ENCODE data around the gene MECR.
"Not testable (repeated sequence)": the region's sequence is repeated elsewhere in the genome, so short reads cannot be mapped to it uniquely, and the experiment has no call there.

Gene MECR

DNA sequence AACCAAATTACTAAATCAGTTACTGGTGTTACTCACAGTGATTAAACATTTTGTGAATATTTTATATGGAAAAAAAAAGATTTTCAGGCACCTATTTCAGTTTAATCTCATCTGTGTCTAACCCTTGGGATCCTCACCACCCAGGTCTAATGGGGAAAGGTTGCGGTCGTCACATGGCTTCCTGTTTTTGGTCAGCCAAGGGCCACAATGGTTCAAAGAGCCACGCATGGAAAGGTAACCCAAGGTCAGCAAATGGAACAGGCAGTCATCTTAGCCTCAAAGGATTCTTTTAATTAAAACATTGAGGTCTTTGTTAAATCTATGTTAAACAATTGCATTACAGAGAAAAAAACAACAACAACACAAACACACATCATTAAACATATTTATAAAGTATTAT is 71.0 kb downstream of the MECR start:
- no peak overlapping the region for H3K4me3 ChIP-seq (ENCODE audit: low read depth, low read length)
- TF ChIP-seq, protein P1, sequence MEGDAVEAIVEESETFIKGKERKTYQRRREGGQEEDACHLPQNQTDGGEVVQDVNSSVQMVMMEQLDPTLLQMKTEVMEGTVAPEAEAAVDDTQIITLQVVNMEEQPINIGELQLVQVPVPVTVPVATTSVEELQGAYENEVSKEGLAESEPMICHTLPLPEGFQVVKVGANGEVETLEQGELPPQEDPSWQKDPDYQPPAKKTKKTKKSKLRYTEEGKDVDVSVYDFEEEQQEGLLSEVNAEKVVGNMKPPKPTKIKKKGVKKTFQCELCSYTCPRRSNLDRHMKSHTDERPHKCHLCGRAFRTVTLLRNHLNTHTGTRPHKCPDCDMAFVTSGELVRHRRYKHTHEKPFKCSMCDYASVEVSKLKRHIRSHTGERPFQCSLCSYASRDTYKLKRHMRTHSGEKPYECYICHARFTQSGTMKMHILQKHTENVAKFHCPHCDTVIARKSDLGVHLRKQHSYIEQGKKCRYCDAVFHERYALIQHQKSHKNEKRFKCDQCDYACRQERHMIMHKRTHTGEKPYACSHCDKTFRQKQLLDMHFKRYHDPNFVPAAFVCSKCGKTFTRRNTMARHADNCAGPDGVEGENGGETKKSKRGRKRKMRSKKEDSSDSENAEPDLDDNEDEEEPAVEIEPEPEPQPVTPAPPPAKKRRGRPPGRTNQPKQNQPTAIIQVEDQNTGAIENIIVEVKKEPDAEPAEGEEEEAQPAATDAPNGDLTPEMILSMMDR (IDR thresholded peaks at IDR 0.05; ENCODE audit: low read depth, low read length) = no peak

DNA sequence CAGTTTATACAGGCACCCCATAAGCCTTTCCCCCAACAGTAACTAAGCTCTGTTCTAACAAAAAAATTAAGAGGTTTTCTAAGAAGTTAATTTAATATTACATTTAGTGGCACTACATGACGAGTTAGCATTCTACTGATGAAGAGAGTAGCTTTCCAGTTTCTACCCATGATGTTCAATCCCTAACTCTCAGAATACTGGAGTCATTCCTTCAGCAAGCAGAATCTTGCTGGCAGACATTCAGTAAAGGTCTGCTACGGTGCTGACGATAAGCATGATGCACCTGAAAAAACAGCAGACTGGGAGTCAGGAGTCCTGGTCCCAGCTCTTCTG is 73.5 kb downstream of the MECR start:
- TF ChIP-seq, protein P1 (IDR thresholded peaks at IDR 0.05; ENCODE audit: low read depth, low read length) = no peak
- H3K4me3 ChIP-seq (ENCODE audit: low read depth, low read length) = no peak overlapping the region

DNA sequence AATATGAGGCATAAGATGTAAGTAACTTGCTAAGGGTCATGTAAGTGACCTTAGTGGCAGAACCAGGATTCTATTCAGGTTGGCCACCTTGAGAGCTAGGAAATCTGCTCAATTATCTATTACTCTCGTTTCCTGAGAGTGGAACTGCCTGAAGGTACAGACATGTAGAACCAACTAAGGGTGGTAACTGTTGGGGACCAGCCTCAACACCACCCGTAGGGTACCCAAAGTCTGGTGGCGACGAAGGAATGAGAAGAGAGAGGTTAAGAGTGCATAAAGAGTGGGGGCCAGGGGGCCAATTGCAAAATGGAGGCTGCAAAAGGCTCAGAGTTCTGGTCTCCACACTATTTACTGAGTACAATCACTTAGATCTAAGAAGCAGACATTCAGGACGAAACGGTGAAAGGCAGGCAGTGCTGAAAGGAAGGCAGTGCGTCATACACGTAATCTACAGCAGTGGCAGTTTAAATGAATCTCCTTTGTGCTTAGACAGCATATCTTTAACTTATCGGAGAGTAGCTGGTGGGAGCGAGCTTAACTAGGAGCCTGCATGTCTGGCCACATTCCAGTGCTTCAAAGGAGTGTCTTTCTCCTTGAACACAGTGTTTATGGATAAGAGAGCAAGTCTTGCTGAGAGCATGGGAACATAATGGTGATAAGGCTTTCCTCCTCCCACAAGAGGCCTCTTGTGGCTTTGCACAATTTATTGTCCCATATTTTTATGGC is 74.0 kb downstream of the MECR start:
- TF ChIP-seq, protein P1 (IDR thresholded peaks at IDR 0.05; ENCODE audit: low read depth, low read length) = no peak

DNA sequence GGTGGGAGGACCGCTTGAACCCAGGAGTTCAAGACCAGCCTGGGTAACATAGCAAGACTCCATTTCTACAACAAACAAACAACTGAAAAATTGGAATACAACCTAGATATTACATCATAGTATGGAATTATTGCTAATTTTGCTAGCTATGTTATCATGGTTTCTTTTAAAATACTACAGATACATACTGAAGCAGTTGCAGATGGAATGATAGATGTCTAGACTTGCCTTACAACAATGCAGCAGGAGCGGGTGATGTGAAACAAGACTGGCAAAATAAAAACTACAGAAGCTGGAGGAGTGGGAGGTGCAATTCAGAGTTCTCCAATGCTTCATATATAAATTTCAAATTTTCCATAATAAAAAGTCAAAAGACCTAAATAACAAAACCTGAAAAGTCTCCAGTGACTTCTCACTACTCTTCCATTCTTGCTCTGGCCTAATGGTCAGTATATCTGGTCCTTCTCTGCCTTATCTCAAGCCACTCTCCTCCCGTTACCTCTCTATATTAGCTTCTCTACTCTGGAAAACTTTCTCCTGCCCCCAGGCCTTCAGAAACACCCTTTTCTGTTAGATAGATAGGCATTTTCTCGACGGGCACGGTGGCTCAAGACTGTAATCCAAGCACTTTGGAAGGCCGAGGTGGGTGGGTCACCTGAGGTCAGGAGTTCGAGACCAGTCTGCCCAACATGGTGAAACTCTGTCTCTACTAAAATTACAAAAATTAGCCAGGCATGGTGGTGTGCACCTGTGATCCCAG is 78.5 kb downstream of the MECR start:
- H3K4me3 ChIP-seq (ENCODE audit: low read depth, low read length) = no peak overlapping the region
- TF ChIP-seq, protein P1 (IDR thresholded peaks at IDR 0.05; ENCODE audit: low read depth, low read length) = no peak

More for the DNA sequence above, 74.0 kb downstream of the MECR start:
- no peak overlapping the region for H3K4me3 ChIP-seq (ENCODE audit: low read depth, low read length)

DNA sequence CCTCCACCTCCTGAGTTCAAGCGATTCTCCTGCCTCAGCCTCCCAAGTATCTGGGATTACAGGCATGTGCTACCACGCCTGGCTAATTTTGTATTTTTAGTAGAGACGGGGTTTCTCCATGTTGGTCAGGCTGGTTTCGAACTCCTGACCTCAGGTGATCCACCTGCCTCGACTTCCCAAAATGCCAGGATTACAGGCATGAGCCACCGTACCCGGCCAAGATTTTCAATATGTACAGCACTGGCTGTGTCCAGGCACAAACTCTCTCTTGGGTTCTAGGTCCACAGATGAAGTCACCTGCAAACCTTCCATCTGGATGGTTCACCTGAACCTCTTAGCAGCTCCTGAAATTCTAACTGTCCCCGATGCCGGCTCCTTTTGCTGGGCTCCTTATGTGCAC is 80.4 kb downstream of the MECR start:
- not testable (repeated sequence) for H3K4me3 ChIP-seq (ENCODE audit: low read depth, low read length)

DNA sequence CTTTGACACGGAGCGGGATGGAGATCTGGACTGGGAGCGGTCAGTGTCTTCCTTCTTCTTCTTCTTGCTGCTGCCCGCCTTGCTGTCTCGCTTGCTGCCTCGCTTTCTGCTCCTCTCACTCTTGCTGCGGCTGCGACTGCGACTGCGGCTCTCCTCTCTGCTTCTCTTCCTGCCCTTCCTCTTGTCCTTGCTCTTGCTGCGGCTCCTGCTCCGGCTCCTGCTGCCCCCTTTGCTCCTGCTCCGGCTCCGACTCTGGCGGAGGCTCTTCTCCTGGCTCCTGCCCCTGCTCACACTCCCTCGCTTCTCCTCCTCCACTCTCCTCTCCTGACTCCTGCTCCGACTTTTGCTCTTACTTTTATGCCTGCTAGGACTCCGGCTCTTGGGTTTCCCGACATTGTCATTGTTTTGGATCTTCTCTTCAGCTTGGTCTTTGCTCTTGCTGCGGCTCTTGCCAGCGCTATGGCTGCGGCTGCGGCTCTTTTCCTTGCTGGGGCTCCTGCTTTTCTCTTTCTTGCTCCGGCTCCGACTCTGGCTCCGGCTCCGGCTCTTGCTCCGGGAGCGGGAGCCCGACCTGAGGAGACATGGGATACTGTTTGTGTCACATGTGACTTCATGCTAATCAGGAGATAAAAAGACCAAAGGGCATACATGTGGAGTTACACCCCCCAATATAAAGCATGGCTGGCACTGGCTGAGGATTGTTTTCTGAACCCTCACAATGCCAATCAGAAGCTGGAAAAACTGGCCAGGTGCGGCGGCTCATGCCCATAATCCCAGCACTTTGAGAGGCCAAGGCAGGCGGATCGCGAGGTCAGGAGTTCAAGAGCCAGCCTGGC is 81.9 kb downstream of the MECR start:
- TF ChIP-seq, protein P1 (IDR thresholded peaks at IDR 0.05; ENCODE audit: low read depth, low read length) = no peak
- H3K4me3 ChIP-seq (ENCODE audit: low read depth, low read length) = no peak overlapping the region

DNA sequence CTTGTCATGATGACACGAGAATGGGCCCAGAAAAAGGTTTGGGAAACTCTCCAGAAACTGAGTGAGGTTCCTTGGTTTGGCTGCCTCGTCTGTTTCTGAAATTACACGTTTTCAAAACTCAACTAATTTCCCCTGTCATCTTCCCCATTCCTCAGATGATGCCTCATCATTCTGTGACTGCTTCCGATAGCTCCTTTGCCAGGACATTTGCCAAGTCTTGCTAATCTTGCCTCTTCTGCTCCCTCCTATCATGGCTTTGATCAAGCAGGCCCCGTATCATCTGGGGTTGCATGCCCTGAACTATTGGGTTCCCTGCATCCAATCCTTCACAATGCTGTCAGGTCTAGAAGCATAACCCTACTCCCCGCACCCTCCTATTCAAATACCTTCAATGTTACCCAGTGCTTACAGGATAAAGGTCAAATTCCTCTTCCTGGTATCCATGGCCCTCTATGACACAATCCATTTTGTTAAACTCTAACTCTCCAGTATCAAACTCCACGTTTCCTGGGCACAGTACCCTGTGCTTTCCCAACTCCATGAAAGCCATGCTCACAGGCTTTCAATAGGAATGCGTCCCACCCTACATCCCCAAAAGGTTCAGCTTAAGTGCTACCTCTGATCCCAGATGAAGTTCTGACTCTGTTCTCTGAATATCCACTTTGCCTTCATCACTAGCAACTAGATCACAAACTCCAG is 84.8 kb downstream of the MECR start:
- TF ChIP-seq, protein P1 (IDR thresholded peaks at IDR 0.05; ENCODE audit: low read depth, low read length) = no peak
- H3K4me3 ChIP-seq (ENCODE audit: low read depth, low read length) = no peak overlapping the region
